HCT116 (cell line): Measurements from ENCODE around the gene PJA2.

Source experiments
- CEBPB ChIP-seq: IDR thresholded peaks from 2 replicates; pipeline ENCODE4 v1.6.1; 2012; ENCODE audit warnings: low read depth
- CTCF ChIP-seq, 3 experiments: fragments of 200-600 bp in 1 of 3; sonication (generic) in 1 of 3; IDR thresholded peaks in 2 of 3; conservative IDR thresholded peaks in 1 of 3; 2 replicates each; pipeline ENCODE4 v1.5.1; 2012 to 2017; ENCODE audit warnings: low read depth in 2 of 3, low read length in 2 of 3, antibody characterized with exemption in 1 of 3, borderline replicate concordance in 1 of 3, control low read depth in 1 of 3, mild to moderate bottlenecking in 1 of 3, mixed read lengths in 1 of 3, mixed run types in 1 of 3, moderate library complexity in 1 of 3; ENCODE audit not compliant: insufficient read depth in 1 of 3
- EZH2 ChIP-seq: fragments of 200-600 bp; sonication (generic); IDR thresholded peaks from 2 replicates; pipeline ENCODE4 v1.6.1; 2017; ENCODE audit warnings: antibody characterized with exemption, mixed run types
- FOSL1 ChIP-seq: IDR thresholded peaks from 2 replicates; pipeline ENCODE4 v1.6.1; 2012; ENCODE audit warnings: low read depth
- MAX ChIP-seq: IDR thresholded peaks from 2 replicates; pipeline ENCODE4 v1.6.1; 2012
- POLR2A ChIP-seq: IDR thresholded peaks from 2 replicates; pipeline ENCODE4 v1.7.0; 2011; ENCODE audit warnings: borderline replicate concordance; ENCODE audit not compliant: insufficient read depth, insufficient read length; ENCODE audit errors: extremely low read depth
- POLR2AphosphoS5 ChIP-seq: IDR thresholded peaks from 2 replicates; pipeline ENCODE4 v1.6.1; 2011; ENCODE audit warnings: mild to moderate bottlenecking, low read depth, low read length, moderate library complexity
- RAD21 ChIP-seq: IDR thresholded peaks from 2 replicates; pipeline ENCODE4 v1.6.1; 2012; ENCODE audit warnings: low read depth, mild to moderate bottlenecking
- REST ChIP-seq: IDR thresholded peaks from 2 replicates; pipeline ENCODE4 v1.6.1; 2012; ENCODE audit warnings: low read depth
- SRF ChIP-seq: IDR thresholded peaks from 2 replicates; pipeline ENCODE4 v1.6.1; 2012; ENCODE audit warnings: low read depth
- ZFX ChIP-seq: fragments of 450-650 bp; IDR thresholded peaks from 2 replicates; pipeline ENCODE4 v1.6.1; 2017

GRCh38 chr5:109297900-109298299 lies 111.9 kb downstream of the PJA2 start:
- TF ChIP-seq CTCF (IDR thresholded peaks at IDR 0.05 in 2 of 3, conservative IDR thresholded peaks at IDR 0.05 in 1 of 3; ENCODE audit: borderline replicate concordance in 1 of 3, insufficient read depth in 1 of 3, low read depth in 2 of 3, low read length in 2 of 3), result no peak
- no peak for TF ChIP-seq CEBPB
- TF ChIP-seq REST, result no peak
- no peak for TF ChIP-seq EZH2
- TF ChIP-seq FOSL1, result no peak
- no peak for TF ChIP-seq POLR2AphosphoS5
- no peak for TF ChIP-seq MAX
- TF ChIP-seq POLR2A, result no peak
- TF ChIP-seq SRF, result no peak
- TF ChIP-seq ZFX, result no peak
- TF ChIP-seq RAD21, result no peak
